ENCODE measurements around the gene ZSCAN12.
"Not testable (repeated sequence)": the region's sequence is repeated elsewhere in the genome, so short reads cannot be mapped to it uniquely, and the experiment has no call there.

DNA sequence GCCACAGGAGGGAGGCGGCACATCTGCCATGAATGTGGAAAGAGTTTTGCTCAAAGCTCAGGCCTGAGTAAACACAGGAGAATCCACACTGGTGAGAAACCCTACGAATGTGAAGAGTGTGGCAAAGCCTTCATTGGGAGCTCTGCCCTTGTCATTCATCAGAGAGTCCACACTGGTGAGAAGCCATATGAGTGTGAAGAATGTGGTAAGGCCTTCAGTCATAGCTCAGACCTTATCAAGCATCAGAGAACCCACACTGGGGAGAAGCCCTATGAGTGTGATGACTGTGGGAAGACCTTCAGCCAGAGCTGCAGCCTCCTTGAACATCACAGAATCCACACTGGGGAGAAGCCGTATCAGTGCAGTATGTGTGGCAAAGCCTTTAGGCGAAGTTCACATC lies 34.0 kb downstream of the ZSCAN12 start:
- TF ChIP-seq, protein P1, sequence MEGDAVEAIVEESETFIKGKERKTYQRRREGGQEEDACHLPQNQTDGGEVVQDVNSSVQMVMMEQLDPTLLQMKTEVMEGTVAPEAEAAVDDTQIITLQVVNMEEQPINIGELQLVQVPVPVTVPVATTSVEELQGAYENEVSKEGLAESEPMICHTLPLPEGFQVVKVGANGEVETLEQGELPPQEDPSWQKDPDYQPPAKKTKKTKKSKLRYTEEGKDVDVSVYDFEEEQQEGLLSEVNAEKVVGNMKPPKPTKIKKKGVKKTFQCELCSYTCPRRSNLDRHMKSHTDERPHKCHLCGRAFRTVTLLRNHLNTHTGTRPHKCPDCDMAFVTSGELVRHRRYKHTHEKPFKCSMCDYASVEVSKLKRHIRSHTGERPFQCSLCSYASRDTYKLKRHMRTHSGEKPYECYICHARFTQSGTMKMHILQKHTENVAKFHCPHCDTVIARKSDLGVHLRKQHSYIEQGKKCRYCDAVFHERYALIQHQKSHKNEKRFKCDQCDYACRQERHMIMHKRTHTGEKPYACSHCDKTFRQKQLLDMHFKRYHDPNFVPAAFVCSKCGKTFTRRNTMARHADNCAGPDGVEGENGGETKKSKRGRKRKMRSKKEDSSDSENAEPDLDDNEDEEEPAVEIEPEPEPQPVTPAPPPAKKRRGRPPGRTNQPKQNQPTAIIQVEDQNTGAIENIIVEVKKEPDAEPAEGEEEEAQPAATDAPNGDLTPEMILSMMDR (IDR thresholded peaks at IDR 0.05 in 2 of 3, conservative IDR thresholded peaks at IDR 0.05 in 1 of 3; ENCODE audit: control insufficient read depth in 2 of 3, extremely low read depth in 1 of 3, insufficient read depth in 1 of 3, low read depth in 3 of 3, low read length in 3 of 3) = not testable (repeated sequence)
- TF ChIP-seq RFX5 (IDR thresholded peaks at IDR 0.05; ENCODE audit: low read depth, low read length); YY1 (IDR thresholded peaks at IDR 0.05; ENCODE audit: low read depth, low read length); NFYB (IDR thresholded peaks at IDR 0.05; ENCODE audit: insufficient read depth, low read depth, low read length); ZNF274 (IDR thresholded peaks at IDR 0.05; ENCODE audit: insufficient read depth, insufficient read length); SMAD1 (IDR thresholded peaks at IDR 0.05; ENCODE audit: low read depth, partially characterized antibody); CHD4 (IDR thresholded peaks at IDR 0.05); EP300 (IDR thresholded peaks at IDR 0.05; ENCODE audit: borderline replicate concordance in 1 of 2, control insufficient read depth in 1 of 2, low read depth in 2 of 2, low read length in 2 of 2): not testable (repeated sequence)
- TF ChIP-seq, protein P2, sequence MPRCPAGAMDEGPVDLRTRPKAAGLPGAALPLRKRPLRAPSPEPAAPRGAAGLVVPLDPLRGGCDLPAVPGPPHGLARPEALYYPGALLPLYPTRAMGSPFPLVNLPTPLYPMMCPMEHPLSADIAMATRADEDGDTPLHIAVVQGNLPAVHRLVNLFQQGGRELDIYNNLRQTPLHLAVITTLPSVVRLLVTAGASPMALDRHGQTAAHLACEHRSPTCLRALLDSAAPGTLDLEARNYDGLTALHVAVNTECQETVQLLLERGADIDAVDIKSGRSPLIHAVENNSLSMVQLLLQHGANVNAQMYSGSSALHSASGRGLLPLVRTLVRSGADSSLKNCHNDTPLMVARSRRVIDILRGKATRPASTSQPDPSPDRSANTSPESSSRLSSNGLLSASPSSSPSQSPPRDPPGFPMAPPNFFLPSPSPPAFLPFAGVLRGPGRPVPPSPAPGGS (IDR thresholded peaks at IDR 0.05; ENCODE audit: borderline replicate concordance, insufficient read depth, low read depth, low read length, poor library complexity, severe bottlenecking) = not testable (repeated sequence)
- TF ChIP-seq, protein P3, sequence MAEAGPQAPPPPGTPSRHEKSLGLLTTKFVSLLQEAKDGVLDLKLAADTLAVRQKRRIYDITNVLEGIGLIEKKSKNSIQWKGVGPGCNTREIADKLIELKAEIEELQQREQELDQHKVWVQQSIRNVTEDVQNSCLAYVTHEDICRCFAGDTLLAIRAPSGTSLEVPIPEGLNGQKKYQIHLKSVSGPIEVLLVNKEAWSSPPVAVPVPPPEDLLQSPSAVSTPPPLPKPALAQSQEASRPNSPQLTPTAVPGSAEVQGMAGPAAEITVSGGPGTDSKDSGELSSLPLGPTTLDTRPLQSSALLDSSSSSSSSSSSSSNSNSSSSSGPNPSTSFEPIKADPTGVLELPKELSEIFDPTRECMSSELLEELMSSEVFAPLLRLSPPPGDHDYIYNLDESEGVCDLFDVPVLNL (IDR thresholded peaks at IDR 0.05; ENCODE audit: low read depth, low read length) = not testable (repeated sequence)

Data from GM12878 (cell line).